KOPT-K1 (cell line): ENCODE results near the gene LYVE1.

ENCODE experiments used
- H3K27ac ChIP-seq: fragments of 200-600 bp; sonication (generic); 2 replicates; pipeline ENCODE4 v1.5.1; 2016; ENCODE audit warnings: antibody characterized with exemption, mild to moderate bottlenecking, low read depth, low read length; ENCODE audit not compliant: poor library complexity, severe bottlenecking
- H3K36me3 ChIP-seq: fragments of 200-600 bp; sonication (generic); 2 replicates; pipeline ENCODE4 v1.5.1; 2017; ENCODE audit warnings: antibody characterized with exemption, mild to moderate bottlenecking, low read length, moderate library complexity; ENCODE audit not compliant: insufficient read depth
- H3K9me3 ChIP-seq: fragments of 200-600 bp; sonication (generic); 2 replicates; pipeline ENCODE4 v1.5.1; 2017; ENCODE audit warnings: antibody characterized with exemption, low read length, mild to moderate bottlenecking; ENCODE audit not compliant: insufficient read depth, poor library complexity, severe bottlenecking

The LYVE1 gene

GRCh38 chr11:10529279-10529678 lies 39.2 kb downstream of the LYVE1 start:
- Histone ChIP-seq H3K9me3 (no peaks in the 10 kb centered on the region), H3K36me3 (peaks cover 63% of the 10 kb centered on the region), H3K27ac (no peak overlapping the region)

GRCh38 chr11:10528121-10528520 lies 40.3 kb downstream of the LYVE1 start:
- Histone ChIP-seq H3K27ac (no peak overlapping the region), H3K36me3 (peaks cover 68% of the 10 kb centered on the region), H3K9me3 (no peaks in the 10 kb centered on the region)

GRCh38 chr11:10526974-10527918 lies 41.2 kb downstream of the LYVE1 start:
- no peak overlapping the region for H3K27ac ChIP-seq
- H3K36me3 ChIP-seq: peaks cover 62% of the 10 kb centered on the region
- no peaks in the 10 kb centered on the region for H3K9me3 ChIP-seq

DNA sequence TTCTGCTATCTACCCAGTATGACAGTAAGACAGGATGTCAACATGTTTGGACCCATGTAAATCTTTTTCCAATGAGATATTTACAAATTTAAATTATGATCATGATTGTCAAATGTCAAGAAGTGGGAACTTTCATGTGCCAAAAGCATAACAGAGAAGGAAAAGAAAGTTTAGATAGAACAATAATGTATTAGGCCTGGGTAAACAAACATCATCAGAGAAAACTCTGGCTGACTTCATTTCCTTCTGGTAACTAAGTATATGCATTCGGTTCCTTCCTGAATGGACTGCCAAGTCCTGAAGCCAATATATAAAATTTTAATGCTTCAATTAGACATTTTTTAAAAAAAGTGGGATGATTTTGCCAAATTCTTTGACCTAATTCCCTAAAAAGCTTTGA lies 44.0 kb downstream of the LYVE1 start:
- Histone ChIP-seq H3K27ac (no peak overlapping the region), H3K9me3 (no peaks in the 10 kb centered on the region), H3K36me3 (peaks cover 74% of the 10 kb centered on the region)

DNA sequence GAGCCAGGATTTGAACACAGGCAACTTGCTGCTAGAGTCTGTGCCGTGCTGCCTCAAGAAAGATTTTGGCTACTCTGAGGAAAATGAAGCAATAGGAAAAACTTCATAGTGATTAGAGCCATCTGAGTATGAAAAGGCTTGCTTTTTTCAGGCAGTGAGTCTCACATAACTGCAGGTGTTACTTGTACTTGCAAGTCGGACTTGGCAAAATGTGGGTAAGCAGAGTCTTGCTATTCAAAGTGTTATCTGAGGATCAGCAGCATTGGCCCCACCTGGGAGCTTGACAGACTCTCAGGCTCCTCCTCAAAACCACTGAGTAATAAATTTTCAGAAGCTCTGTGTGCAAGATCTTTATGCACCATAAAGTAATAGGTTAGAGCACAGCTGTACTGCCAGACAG lies 45.5 kb downstream of the LYVE1 start:
- peaks cover 68% of the 10 kb centered on the region for H3K36me3 ChIP-seq
- peak overlapping the region; percentile 16 for H3K27ac ChIP-seq
- H3K9me3 ChIP-seq: no peaks in the 10 kb centered on the region

- H3K27ac ChIP-seq: no peak overlapping the region
- peaks cover 64% of the 10 kb centered on the region for H3K36me3 ChIP-seq
- no peaks in the 10 kb centered on the region for H3K9me3 ChIP-seq
These were observed 46.2 kb downstream of the LYVE1 start for GRCh38 chr11:10522276-10522675.

GRCh38 chr11:10520562-10520961 lies 47.9 kb downstream of the LYVE1 start:
- Histone ChIP-seq H3K36me3 (peaks cover 60% of the 10 kb centered on the region), H3K27ac (no peak overlapping the region), H3K9me3 (no peaks in the 10 kb centered on the region)

- Histone ChIP-seq H3K9me3 (no peaks in the 10 kb centered on the region), H3K27ac (no peak overlapping the region), H3K36me3 (peaks cover 63% of the 10 kb centered on the region)
These were observed 48.8 kb downstream of the LYVE1 start for GRCh38 chr11:10519630-10520029.

DNA sequence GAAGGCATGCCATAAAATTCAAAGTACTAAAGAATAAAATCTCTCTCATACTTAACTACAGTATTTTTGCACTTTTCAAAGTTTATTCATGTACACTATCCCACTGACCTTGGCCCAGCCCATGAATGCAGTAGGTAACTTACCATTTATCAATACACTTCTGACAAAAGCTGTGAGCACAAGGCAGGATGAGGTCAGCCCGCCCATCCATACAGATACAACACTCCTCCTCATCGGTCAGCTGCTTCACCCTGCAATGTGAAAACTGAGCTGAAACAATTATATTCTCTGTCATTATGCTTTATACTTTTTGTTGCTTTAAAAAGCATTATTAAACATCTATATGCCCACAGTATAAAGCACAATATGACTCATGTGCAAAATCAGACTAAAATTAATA lies 49.6 kb downstream of the LYVE1 start:
- H3K27ac ChIP-seq: no peak overlapping the region
- H3K36me3 ChIP-seq: peaks cover 58% of the 10 kb centered on the region
- H3K9me3 ChIP-seq: no peaks in the 10 kb centered on the region

DNA sequence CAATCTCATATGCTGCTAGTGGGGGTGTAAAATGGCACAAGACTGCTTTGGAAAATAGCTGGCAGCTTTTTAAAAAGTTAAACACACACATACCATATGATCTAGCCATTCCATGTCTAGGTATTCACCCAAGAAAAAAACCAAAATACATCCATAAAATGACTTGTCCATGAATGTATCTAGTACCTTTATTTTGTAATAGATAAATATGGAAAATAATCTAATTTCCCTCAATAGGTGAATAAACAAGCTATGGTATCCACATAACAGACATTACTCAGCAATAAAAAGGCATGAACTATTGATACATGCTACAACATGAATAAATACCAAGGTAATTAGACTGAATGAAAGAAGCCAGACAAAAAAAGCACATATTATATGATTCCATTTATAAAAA lies 50.3 kb downstream of the LYVE1 start:
- H3K36me3 ChIP-seq: peaks cover 53% of the 10 kb centered on the region
- H3K27ac ChIP-seq: no peak overlapping the region
- H3K9me3 ChIP-seq: no peaks in the 10 kb centered on the region

DNA sequence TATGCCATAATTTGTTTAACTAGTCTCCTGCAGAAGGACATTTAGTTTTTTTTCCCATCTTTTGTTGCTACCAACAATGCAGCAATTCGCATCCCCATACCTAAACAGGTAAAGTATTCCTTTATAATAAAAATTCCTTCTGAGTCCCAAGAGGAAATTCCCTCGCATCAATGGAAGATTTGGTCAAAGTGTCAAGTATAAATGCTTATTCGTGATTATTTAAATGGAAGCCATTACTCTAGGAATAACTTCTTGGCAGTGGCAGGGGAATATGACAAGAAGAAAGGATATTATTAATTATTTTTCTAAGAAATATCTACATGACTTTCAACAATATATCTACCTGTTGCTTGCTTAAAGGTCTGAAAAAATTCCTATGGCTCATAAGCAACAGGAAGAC lies 53.0 kb downstream of the LYVE1 start:
- H3K9me3 ChIP-seq: no peaks in the 10 kb centered on the region
- H3K36me3 ChIP-seq: peaks cover 39% of the 10 kb centered on the region
- H3K27ac ChIP-seq: no peak overlapping the region

DNA sequence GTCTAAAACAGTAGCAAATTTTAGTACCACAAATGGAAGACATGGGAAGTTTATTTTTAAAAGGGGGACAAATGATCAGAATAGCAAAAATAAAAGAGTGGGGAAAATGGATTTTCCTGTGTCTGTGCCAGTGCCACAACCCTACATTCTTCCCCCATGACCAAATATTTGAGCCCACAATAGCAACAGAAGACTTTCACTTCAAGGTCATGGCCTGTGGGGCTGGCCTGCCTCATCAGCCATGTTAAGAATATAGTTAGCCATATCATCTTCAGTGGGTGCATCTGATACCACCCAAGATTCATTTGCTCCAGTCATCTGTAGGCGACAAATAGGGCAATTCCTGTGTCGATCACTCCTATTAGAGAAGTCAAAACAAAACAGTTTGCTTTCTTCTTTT lies 53.8 kb downstream of the LYVE1 start:
- Histone ChIP-seq H3K36me3 (peaks cover 35% of the 10 kb centered on the region), H3K9me3 (no peaks in the 10 kb centered on the region), H3K27ac (no peak overlapping the region)

- Histone ChIP-seq H3K36me3 (peaks cover 30% of the 10 kb centered on the region), H3K9me3 (no peaks in the 10 kb centered on the region), H3K27ac (no peak overlapping the region)
These were observed 54.3 kb downstream of the LYVE1 start for GRCh38 chr11:10514202-10514601.

- Histone ChIP-seq H3K36me3 (peaks cover 31% of the 10 kb centered on the region), H3K27ac (no peak overlapping the region), H3K9me3 (no peaks in the 10 kb centered on the region)
These were observed 57.3 kb downstream of the LYVE1 start for GRCh38 chr11:10511181-10511621.
